Measurements from ENCODE around the gene AGPAT1.

Gene AGPAT1

DNA sequence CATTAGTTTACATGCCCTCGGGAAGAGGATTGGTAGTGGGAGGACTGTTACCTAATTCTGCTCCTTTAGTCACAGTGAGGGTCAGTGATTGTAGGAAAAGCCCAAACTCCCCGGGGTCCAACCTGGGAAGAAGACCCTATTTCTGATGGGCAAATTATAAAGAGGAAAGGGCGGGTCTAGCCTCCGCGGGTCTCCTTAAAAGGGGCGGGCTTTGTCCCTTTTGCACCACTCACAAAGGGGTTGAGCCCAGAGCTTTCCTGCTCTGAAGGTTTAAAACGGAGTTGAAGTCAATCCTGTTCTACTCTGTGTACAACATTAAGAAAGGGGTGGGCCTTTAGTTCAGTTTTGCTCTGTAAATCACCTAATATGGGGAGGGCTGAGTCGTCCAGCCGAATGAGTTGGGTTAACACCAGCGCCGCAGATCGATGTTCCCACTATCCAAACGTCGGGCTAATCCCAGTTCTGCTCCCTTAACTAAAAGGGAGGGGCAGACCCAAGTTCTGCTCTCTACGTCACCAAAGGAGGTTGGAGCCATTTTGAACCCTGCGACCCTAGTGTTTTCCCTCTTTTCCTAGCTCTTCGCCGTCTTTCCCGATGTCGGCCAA lies 1.4 kb upstream of the AGPAT1 start:
- no peaks in the 10 kb centered on the region for H3K27me3 ChIP-seq (ENCODE audit: control insufficient read depth in 1 of 2, insufficient read depth in 2 of 2, low read length in 2 of 2)
- H3K9ac ChIP-seq (ENCODE audit: low read length in 2 of 2) = peak overlapping the region; percentile 80 to 96
- H3K36me3 ChIP-seq (ENCODE audit: control insufficient read depth in 2 of 2, insufficient read depth in 2 of 2, low read length in 2 of 2) = peaks cover 7 to 8% of the 10 kb centered on the region in 2 donors
- peak overlapping the region; percentile 83 to 98 for H3K4me3 ChIP-seq (ENCODE audit: low read length in 2 of 2)
- H3K9me3 ChIP-seq (ENCODE audit: control insufficient read depth in 2 of 2, low read length in 2 of 2) = no peaks in the 10 kb centered on the region
- peak overlapping the region; percentile 93 for H3K27ac ChIP-seq (ENCODE audit: low read length)
- peaks cover 53% of the 10 kb centered on the region for H3K4me1 ChIP-seq (ENCODE audit: control insufficient read depth, insufficient read depth, low read length)

- Histone ChIP-seq H3K9ac (ENCODE audit: low read length in 2 of 2) (peak overlapping the region; percentile 80 to 96), H3K9me3 (ENCODE audit: control insufficient read depth in 2 of 2, low read length in 2 of 2) (no peaks in the 10 kb centered on the region), H3K27ac (ENCODE audit: low read length) (peak overlapping the region; percentile 93), H3K27me3 (ENCODE audit: control insufficient read depth in 1 of 2, insufficient read depth in 2 of 2, low read length in 2 of 2) (no peaks in the 10 kb centered on the region), H3K36me3 (ENCODE audit: control insufficient read depth in 2 of 2, insufficient read depth in 2 of 2, low read length in 2 of 2) (peaks cover 7 to 8% of the 10 kb centered on the region in 2 donors), H3K4me1 (ENCODE audit: control insufficient read depth, insufficient read depth, low read length) (peaks cover 52% of the 10 kb centered on the region), H3K4me3 (ENCODE audit: low read length in 2 of 2) (peak overlapping the region; percentile 83 to 98)
These were observed 745 bp upstream of the AGPAT1 start for GRCh38 chr6:32176476-32177182.

GRCh38 chr6:32175322-32175710 lies 568 bp downstream of the AGPAT1 start:
- Histone ChIP-seq H3K27me3 (ENCODE audit: control insufficient read depth in 1 of 2, insufficient read depth in 2 of 2, low read length in 2 of 2) (no peaks in the 10 kb centered on the region), H3K36me3 (ENCODE audit: control insufficient read depth in 2 of 2, insufficient read depth in 2 of 2, low read length in 2 of 2) (peaks cover 8 to 12% of the 10 kb centered on the region in 2 donors), H3K4me1 (ENCODE audit: control insufficient read depth, insufficient read depth, low read length) (peaks cover 52% of the 10 kb centered on the region), H3K9ac (ENCODE audit: low read length in 2 of 2) (peak overlapping the region; percentile 85 to 94), H3K27ac (ENCODE audit: low read length) (peak overlapping the region; percentile 93), H3K9me3 (ENCODE audit: control insufficient read depth in 2 of 2, low read length in 2 of 2) (no peaks in the 10 kb centered on the region), H3K4me3 (ENCODE audit: low read length in 2 of 2) (peak overlapping the region; percentile 70 to 98)

DNA sequence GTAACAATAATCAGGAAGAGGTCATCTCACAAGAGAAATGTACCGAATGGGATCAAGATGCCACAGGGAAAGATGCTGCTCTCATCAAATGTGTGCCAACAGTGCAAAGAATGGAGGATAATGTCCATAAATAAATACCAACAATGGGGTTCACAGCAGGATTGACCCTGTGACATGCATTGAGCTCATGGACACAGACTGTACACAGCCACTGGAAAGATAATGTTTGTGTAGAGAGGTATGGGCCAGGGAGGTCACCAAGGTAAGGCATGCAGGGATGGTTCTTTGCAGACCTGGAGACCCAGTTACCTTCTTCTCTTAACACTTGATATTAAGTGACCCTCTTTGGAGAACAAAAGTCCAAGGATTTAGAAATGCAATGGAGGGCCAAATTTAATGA lies 1.5 kb downstream of the AGPAT1 start:
- Histone ChIP-seq H3K27ac (ENCODE audit: low read length) (no peak overlapping the region), H3K4me1 (ENCODE audit: control insufficient read depth, insufficient read depth, low read length) (peaks cover 45% of the 10 kb centered on the region), H3K9ac (ENCODE audit: low read length in 2 of 2) (no peak overlapping the region), H3K4me3 (ENCODE audit: low read length in 2 of 2) (no peak overlapping the region), H3K9me3 (ENCODE audit: control insufficient read depth in 2 of 2, low read length in 2 of 2) (no peaks in the 10 kb centered on the region), H3K27me3 (ENCODE audit: control insufficient read depth in 1 of 2, insufficient read depth in 2 of 2, low read length in 2 of 2) (no peaks in the 10 kb centered on the region), H3K36me3 (ENCODE audit: control insufficient read depth in 2 of 2, insufficient read depth in 2 of 2, low read length in 2 of 2) (peaks cover 15 to 20% of the 10 kb centered on the region in 2 donors)

- H3K4me1 ChIP-seq (ENCODE audit: control insufficient read depth, insufficient read depth, low read length) = peaks cover 37% of the 10 kb centered on the region
- no peak overlapping the region for H3K9ac ChIP-seq (ENCODE audit: low read length in 2 of 2)
- H3K27ac ChIP-seq (ENCODE audit: low read length) = no peak overlapping the region
These were observed 2.7 kb downstream of the AGPAT1 start for GRCh38 chr6:32173051-32173727.

DNA sequence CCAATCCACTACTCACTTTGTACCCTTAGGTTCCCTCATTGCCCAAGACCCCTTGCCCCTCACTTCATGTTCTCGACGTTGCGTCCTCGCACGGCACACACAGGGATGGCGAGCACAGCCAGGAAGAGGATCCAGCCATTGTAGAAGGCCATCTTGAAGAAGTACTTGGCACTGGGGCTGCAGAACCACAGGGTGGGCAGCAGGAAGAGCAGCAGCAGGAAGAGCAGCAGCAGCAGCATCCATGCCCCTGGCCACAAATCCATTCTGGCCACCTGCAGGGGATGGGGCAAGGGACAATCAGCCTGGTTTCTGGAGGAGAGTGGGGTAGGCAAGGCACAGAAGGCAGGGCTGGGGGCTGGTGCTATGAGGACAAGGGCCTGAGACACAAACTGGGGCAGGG lies 4.7 kb downstream of the AGPAT1 start:
- Histone ChIP-seq H3K27ac (ENCODE audit: low read length) (no peak overlapping the region), H3K9me3 (ENCODE audit: control insufficient read depth in 2 of 2, low read length in 2 of 2) (no peaks in the 10 kb centered on the region), H3K36me3 (ENCODE audit: control insufficient read depth in 2 of 2, insufficient read depth in 2 of 2, low read length in 2 of 2) (peaks cover 26 to 39% of the 10 kb centered on the region in 2 donors), H3K4me3 (ENCODE audit: low read length in 2 of 2) (no peak overlapping the region), H3K27me3 (ENCODE audit: control insufficient read depth in 1 of 2, insufficient read depth in 2 of 2, low read length in 2 of 2) (no peaks in the 10 kb centered on the region), H3K9ac (ENCODE audit: low read length in 2 of 2) (no peak overlapping the region), H3K4me1 (ENCODE audit: control insufficient read depth, insufficient read depth, low read length) (peaks cover 22% of the 10 kb centered on the region)

More at GRCh38 chr6:32173051-32173727, 2.7 kb downstream of the AGPAT1 start:
- Histone ChIP-seq H3K4me3 (ENCODE audit: low read length in 2 of 2) (no peak overlapping the region), H3K9me3 (ENCODE audit: control insufficient read depth in 2 of 2, low read length in 2 of 2) (no peaks in the 10 kb centered on the region), H3K27me3 (ENCODE audit: control insufficient read depth in 1 of 2, insufficient read depth in 2 of 2, low read length in 2 of 2) (no peaks in the 10 kb centered on the region), H3K36me3 (ENCODE audit: control insufficient read depth in 2 of 2, insufficient read depth in 2 of 2, low read length in 2 of 2) (peaks cover 22 to 27% of the 10 kb centered on the region in 2 donors)

GRCh38 chr6:32170294-32170693 lies 5.6 kb downstream of the AGPAT1 start:
- Histone ChIP-seq H3K27ac (ENCODE audit: low read length) (no peak overlapping the region), H3K36me3 (ENCODE audit: control insufficient read depth in 2 of 2, insufficient read depth in 2 of 2, low read length in 2 of 2) (peaks cover 27 to 42% of the 10 kb centered on the region in 2 donors), H3K9ac (ENCODE audit: low read length in 2 of 2) (no peak overlapping the region), H3K9me3 (ENCODE audit: control insufficient read depth in 2 of 2, low read length in 2 of 2) (no peaks in the 10 kb centered on the region), H3K27me3 (ENCODE audit: control insufficient read depth in 1 of 2, insufficient read depth in 2 of 2, low read length in 2 of 2) (no peaks in the 10 kb centered on the region), H3K4me3 (ENCODE audit: low read length in 2 of 2) (no peak overlapping the region), H3K4me1 (ENCODE audit: control insufficient read depth, insufficient read depth, low read length) (peaks cover 16% of the 10 kb centered on the region)

DNA sequence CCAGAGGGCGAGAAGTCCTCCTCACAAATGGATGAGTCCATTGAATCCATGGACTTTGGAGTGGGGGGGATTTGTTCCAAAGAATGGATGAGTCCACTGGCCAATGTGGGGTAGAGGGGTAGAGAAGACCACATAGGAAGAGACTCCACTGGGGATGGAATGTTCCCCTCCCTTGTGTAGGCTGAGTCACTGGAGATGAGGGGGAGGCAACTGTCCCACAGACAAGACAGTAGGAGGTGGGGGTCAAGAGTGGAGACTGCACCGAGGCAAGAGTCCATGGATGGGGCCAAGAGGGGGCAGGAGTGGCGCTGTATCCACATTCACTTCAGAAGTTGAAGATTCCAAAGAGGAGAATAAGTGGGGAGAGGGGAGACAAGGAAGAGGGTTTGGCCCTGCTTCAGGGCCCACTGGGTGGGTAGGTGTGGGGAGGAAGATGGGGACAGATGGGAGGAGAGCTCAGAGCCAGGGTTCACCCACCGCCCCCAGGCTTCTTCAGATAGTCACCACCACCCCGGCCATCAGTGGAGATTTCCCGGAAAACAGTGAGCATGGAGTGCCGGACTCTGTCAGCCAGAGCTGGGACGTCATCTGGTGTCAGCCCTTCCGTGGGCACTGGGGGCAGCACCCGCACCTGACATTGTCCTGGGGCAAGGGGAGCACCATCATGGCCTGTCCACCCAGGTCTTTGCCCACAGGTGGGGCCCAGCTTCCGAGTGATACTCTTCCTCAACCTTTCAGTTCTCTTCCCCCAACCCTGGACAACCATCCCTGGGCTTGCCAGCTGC lies 6.9 kb downstream of the AGPAT1 start:
- Histone ChIP-seq H3K27ac (ENCODE audit: low read length) (peak overlapping the region; percentile 24), H3K36me3 (ENCODE audit: control insufficient read depth in 2 of 2, insufficient read depth in 2 of 2, low read length in 2 of 2) (peaks cover 27 to 42% of the 10 kb centered on the region in 2 donors)

DNA sequence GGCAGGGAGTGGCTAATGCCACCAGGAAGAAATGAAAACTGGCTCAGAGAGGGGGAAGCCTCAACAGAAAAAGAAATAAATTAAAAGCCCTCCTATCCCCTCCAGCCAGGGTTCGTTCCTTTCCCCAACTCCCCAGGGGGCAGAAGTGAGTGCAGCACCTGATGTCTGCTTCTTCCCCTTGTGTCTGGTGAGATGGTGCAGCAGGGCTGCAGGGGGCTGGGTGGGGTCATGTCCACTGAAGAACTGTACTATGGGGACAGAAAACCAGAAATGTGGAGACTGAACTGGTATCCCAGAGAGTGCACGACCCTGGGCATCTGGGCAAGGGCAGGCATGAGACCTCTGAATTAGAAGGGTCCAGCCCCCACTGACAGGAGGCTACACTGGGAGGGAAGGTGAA lies 7.5 kb downstream of the AGPAT1 start:
- peaks cover 27 to 44% of the 10 kb centered on the region in 2 donors for H3K36me3 ChIP-seq (ENCODE audit: control insufficient read depth in 2 of 2, insufficient read depth in 2 of 2, low read length in 2 of 2)
- H3K4me3 ChIP-seq (ENCODE audit: low read length in 2 of 2) = no peak overlapping the region
- peaks cover 5% of the 10 kb centered on the region for H3K4me1 ChIP-seq (ENCODE audit: control insufficient read depth, insufficient read depth, low read length)
- H3K9ac ChIP-seq (ENCODE audit: low read length in 2 of 2) = no peak overlapping the region
- no peaks in the 10 kb centered on the region for H3K9me3 ChIP-seq (ENCODE audit: control insufficient read depth in 2 of 2, low read length in 2 of 2)
- no peaks in the 10 kb centered on the region for H3K27me3 ChIP-seq (ENCODE audit: control insufficient read depth in 1 of 2, insufficient read depth in 2 of 2, low read length in 2 of 2)
- peak overlapping the region; percentile 18 for H3K27ac ChIP-seq (ENCODE audit: low read length)

More for the DNA sequence above, 6.9 kb downstream of the AGPAT1 start:
- Histone ChIP-seq H3K4me3 (ENCODE audit: low read length in 2 of 2) (no peak overlapping the region), H3K4me1 (ENCODE audit: control insufficient read depth, insufficient read depth, low read length) (peaks cover 5% of the 10 kb centered on the region), H3K9ac (ENCODE audit: low read length in 2 of 2) (no peak overlapping the region), H3K9me3 (ENCODE audit: control insufficient read depth in 2 of 2, low read length in 2 of 2) (no peaks in the 10 kb centered on the region), H3K27me3 (ENCODE audit: control insufficient read depth in 1 of 2, insufficient read depth in 2 of 2, low read length in 2 of 2) (no peaks in the 10 kb centered on the region)

- H3K27ac ChIP-seq (ENCODE audit: low read length) = peak overlapping the region; percentile 18
- no peak overlapping the region for H3K9ac ChIP-seq (ENCODE audit: low read length in 2 of 2)
- H3K36me3 ChIP-seq (ENCODE audit: control insufficient read depth in 2 of 2, insufficient read depth in 2 of 2, low read length in 2 of 2) = peaks cover 27 to 47% of the 10 kb centered on the region in 2 donors
- H3K4me1 ChIP-seq (ENCODE audit: control insufficient read depth, insufficient read depth, low read length) = peaks cover under 1% of the 10 kb centered on the region
- H3K4me3 ChIP-seq (ENCODE audit: low read length in 2 of 2) = no peak overlapping the region
- H3K9me3 ChIP-seq (ENCODE audit: control insufficient read depth in 2 of 2, low read length in 2 of 2) = no peaks in the 10 kb centered on the region
- H3K27me3 ChIP-seq (ENCODE audit: control insufficient read depth in 1 of 2, insufficient read depth in 2 of 2, low read length in 2 of 2) = no peaks in the 10 kb centered on the region
These were observed 8.1 kb downstream of the AGPAT1 start for GRCh38 chr6:32167761-32168262.
